HG02938 (cell line): ENCODE results near the gene GGN.
"Not testable (repeated sequence)": the region's sequence is repeated elsewhere in the genome, so short reads cannot be mapped to it uniquely, and the experiment has no call there.

Experiments
- ATAC-seq: cut with Tn5 transposase; IDR thresholded peaks from one replicate; pipeline ENCODE4 v1.9.1; 2021; ENCODE audit warnings: mild to moderate bottlenecking, moderate library complexity; ENCODE audit not compliant: unreplicated experiment

The GGN gene

GRCh38 chr19:38367041-38367440 lies 20.8 kb downstream of the GGN start:
- no peak for ATAC-seq

GRCh38 chr19:38362946-38363688 lies 24.7 kb downstream of the GGN start:
- not testable (repeated sequence) for ATAC-seq

- ATAC-seq: no peak
These were observed 25.5 kb downstream of the GGN start for GRCh38 chr19:38362076-38362945.

GRCh38 chr19:38361633-38362075 lies 26.2 kb downstream of the GGN start:
- ATAC-seq: no peak

- ATAC-seq: no peak
These were observed 26.8 kb downstream of the GGN start for GRCh38 chr19:38360839-38361631.

- no peak for ATAC-seq
These were observed 27.5 kb downstream of the GGN start for GRCh38 chr19:38360351-38360750.

- ATAC-seq: no peak
These were observed 28.4 kb downstream of the GGN start for GRCh38 chr19:38359242-38360021.

GRCh38 chr19:38358071-38358470 lies 29.8 kb downstream of the GGN start:
- ATAC-seq: no peak

GRCh38 chr19:38355728-38356725 lies 31.8 kb downstream of the GGN start:
- ATAC-seq: no peak

- ATAC-seq: no peak
These were observed 35.2 kb downstream of the GGN start for GRCh38 chr19:38352611-38353010.

GRCh38 chr19:38351865-38352395 lies 35.9 kb downstream of the GGN start:
- ATAC-seq: no peak

- no peak for ATAC-seq
These were observed 37.0 kb downstream of the GGN start for GRCh38 chr19:38350883-38351282.

GRCh38 chr19:38346837-38347236 lies 41.0 kb downstream of the GGN start:
- ATAC-seq: no peak

GRCh38 chr19:38340927-38341326 lies 46.9 kb downstream of the GGN start:
- ATAC-seq: no peak

GRCh38 chr19:38339011-38339410 lies 48.8 kb downstream of the GGN start:
- not testable (repeated sequence) for ATAC-seq

GRCh38 chr19:38337360-38337653 lies 50.5 kb downstream of the GGN start:
- ATAC-seq: no peak

- peak; percentile 48 for ATAC-seq
These were observed 51.0 kb downstream of the GGN start for GRCh38 chr19:38336638-38337359.

- ATAC-seq: peak; percentile 65
These were observed 51.7 kb downstream of the GGN start for GRCh38 chr19:38335949-38336637.
